Stimulated activated CD8-positive, alpha-beta memory T cell treated with anti-CD3 and anti-CD28 coated beads, Interleukin-15, amount 100 ng/mL, for 24 hours (primary cell): ENCODE results near the gene MTUS2.

Experiments used
- DNase-seq: peaks from one replicate; pipeline ENCODE4 v3.0.0-alpha.2; 2020; ENCODE audit warnings: low read depth

MTUS2 gene

GRCh38 chr13:29508130-29508875 lies 688.2 kb downstream of the MTUS2 start:
- peak; percentile 54 for DNase-seq

- no peak for DNase-seq
Observed at GRCh38 chr13:29508876-29509252, 688.7 kb downstream of the MTUS2 start.

- DNase-seq = no peak
Observed at GRCh38 chr13:29509999-29510589, 690.0 kb downstream of the MTUS2 start.

DNA sequence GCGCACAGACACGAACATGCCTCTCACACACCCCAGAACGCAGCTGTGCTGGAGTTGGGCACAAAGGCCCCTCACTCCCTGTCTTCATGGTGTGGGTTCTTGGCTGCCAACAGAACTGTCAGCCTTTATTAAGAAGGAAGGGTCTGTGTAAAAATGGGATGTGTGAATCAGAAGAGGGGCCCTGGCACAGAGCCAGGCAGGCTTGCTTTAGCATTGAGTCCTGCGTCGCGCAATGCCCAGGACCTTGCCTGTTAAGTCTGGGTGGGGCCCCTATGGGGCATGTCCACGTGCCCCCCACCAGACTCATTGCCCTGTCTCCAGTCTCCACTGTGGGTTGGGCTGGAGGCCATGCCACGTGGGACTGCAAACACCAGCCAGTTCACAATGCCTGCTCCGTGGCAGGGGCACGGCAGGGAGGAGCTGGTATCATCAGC lies 690.5 kb downstream of the MTUS2 start:
- no peak for DNase-seq

DNA sequence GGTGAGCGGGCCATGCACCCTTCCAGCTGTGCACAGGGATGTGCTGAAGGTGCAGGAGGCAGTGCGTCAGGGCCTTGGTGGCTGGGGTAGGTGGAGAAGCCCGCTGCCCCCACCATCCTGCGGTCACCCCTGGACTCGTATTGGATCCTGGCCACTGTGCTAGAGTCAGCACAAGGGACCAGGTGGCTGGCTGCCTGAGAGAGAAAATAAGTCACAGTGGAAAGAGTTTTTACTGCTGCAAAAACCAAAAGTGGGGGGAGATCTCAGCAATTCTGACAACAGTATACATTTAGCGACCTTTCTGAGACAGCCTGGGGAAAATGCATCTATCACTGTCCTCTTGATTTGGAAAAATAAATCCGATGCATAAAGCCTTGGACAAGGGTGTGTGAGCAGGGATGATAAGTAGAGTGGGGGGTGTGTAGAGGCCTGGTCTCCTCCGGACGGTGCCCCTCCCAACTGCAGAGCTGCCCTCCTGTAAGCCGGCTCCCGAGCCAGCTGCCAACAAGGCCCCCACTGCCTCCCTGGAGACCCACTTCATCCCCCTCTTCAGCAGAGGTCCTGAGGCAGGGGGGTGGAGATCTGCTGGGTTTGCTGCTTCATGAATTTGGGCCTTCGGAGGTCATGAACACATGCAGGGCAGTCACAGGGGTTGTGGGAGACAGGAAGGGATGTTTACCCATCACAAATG lies 691.1 kb downstream of the MTUS2 start:
- no peak for DNase-seq

- no peak for DNase-seq
Observed at GRCh38 chr13:29511980-29512379, 691.8 kb downstream of the MTUS2 start.

DNA sequence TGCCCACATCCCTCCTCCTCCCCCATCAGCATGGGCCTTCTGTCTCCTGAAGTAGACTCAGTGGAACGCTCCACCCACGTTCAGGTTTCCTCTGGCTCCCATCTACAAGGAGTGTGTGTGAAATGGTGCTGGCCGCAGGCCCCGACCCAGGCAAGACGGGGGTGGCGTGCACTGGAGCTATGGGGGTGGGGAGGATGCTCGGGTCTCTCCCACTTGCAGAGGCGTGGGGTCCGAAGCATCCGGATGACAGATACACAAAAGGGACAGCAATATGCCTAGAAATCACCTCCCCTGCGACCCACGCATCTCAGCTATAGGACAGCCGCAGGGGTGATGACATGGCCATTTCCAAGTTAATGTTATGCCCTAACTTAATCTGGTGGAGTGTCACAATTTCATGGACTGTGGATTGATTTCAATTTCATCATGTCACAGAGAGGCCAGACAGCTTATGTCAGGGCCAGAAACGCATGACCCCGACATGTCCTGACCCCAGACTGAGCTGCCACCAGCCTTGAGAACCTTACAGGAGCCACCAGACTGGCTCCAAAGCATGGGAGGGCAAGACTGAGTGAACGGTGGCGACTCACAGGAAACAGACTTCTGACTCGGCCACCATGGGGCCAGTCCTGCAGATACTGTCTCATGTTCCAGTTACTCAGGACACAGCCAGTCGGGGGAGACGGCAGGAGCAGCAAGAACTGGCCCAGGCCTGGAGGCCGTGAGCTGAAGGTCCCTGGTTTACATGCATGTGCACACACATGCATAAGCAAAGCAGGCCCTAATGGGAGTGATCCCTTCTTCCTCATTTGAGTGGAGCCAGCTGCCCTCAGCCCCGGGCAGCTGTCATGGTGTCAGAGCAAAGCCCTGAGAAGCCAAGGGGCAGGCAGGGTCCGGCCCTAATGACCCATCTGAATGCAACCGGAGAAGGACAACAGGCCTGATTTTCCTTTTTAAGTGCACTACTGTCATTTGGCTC lies 693.2 kb downstream of the MTUS2 start:
- no peak for DNase-seq

DNA sequence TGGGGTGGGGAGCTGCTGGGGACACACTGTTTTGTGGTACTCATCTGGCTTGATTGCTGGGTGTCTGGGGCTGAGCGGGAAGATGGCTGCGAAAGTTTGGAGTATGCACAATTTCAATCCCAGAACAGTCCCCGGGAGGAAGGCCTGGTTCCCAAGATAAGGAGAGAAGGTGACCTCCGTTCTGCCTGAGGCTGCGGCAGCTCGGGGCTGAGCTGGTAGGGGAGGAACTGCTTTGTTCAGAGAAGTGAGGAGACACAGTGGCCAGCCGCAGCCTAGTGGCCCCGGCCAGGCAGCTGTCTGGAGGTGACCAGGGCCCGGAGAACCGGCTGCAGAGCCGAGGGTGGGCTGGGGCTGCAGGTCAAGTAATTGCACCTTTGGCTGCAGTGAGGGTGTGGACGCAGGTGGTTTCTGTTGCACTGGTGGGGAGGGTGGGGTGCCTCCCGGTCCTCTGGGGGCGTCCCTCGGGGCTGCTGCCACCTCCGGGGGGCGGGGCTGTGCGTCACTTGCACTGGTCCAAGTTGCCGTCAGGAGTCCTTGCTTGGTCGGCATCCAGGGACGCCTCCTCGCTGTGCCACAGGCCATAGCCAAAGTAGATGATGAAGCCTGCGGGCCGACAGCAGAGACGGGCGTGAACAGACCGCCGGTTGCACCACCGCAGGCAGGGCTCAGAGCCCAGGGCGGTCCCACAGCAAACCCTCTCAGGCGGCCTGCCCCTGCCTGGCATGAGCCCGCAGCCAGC lies 694.0 kb downstream of the MTUS2 start:
- no peak for DNase-seq

- DNase-seq = no peak
Observed at GRCh38 chr13:29514720-29515310, 694.7 kb downstream of the MTUS2 start.

DNA sequence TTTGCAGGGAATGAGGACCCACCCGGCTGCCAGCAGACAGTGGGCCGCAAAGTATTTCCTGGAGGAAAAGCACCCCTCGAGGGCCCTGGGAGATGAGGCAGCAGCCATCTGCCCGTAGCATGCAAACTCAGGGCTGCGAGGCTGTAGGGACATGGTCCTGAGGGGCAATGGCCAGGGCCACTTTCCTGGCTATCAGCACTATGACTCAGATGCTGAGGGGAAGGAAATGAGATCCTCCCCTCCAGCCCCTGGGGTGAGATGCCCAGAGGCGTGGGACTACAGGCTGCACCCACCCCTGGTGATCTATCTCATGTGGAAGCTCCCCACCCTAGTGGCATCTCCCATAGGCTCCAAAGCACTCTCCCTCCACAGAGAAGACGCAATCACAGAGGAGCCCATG lies 695.2 kb downstream of the MTUS2 start:
- DNase-seq = no peak

GRCh38 chr13:29516012-29516411 lies 695.9 kb downstream of the MTUS2 start:
- DNase-seq = no peak

DNA sequence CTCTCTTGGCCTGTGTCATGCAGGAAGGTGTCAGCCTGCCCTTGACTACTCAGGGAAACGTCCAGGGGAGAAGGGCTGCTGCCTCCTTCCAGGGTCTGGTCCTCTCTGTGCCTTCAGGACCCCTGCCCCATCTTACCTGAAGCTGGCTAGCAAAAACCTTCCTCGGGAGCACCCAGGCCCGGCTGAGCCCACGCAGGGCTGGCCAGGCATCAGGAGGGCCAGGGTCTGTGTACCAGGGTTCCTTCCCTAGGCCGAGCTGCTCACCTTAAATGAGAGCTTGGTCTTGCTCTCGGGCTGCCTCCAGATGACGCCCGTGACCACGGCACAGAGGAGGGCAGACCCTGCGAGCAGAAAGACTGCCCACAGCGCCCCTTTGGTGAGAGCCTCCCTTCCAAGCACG lies 696.7 kb downstream of the MTUS2 start:
- no peak for DNase-seq

- DNase-seq = no peak
Observed at GRCh38 chr13:29519921-29520320, 699.8 kb downstream of the MTUS2 start.

GRCh38 chr13:29520671-29521070 lies 700.5 kb downstream of the MTUS2 start:
- no peak for DNase-seq

GRCh38 chr13:29521336-29521735 lies 701.2 kb downstream of the MTUS2 start:
- no peak for DNase-seq

DNA sequence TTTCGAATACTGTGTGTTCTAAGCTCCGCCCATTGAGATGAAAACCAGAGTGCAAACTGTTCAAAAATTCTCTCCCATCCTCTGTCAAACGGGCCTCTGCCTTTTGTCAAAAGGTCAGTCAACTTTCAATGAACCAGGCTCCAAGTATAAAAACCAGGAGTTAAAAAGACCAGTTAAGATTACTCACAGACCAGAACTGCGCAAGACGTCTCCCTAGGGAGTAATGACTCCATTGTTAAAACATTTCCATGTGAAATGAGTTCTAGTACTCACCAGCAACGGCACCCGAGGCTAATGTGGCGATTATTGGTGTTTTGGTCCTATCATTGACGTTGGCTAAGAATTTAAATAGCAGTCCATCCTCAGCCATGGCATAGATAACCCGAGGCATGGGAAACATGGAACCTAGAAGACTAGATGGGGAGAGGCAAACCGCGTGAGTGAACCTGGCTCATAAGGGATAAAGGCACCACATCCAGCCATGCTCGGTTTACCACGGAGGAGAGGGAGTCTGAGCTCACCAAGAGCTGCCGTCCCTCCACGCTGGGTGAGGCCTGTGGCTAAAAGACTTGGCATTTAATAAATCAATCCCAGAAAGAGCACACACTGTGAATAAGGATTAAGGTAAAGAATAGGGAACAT lies 702.0 kb downstream of the MTUS2 start:
- no peak for DNase-seq

DNA sequence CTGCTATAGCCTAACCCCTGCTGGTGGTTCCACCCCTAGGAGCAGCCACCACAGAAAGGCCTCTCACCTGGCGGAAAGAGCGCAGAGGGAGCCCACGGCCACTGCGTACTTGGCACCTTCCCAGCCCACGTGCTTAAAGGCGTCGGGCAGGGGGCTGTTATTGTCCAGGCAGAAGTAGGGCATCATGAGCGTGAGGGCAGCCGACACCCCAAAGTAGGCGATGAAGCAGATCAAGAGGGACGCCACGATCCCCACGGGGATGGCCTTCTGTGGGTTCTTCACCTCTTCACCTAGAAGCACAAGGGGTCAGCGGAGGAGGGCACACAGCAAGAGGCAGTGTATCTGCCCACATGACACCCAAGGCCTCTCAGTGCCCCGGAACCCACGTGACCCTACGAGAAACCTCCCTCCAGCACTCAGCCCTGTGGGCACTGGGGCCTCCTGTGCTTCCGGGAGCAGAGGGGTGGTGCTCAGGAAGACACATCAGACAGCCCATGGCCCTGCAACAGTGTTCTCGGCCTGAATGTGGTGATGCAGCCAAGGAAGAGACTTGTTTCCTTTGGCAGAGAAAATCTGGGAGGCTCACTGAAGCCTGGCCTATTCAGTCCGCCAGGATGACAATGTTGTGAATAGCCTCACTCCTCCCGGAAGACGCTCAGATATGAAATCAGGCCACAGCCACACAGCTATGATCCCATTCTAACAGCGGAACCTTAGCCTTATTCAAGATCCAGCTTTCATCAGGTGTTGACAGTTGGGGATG lies 703.2 kb downstream of the MTUS2 start:
- no peak for DNase-seq

- DNase-seq = no peak
Observed at GRCh38 chr13:29524176-29524575, 704.0 kb downstream of the MTUS2 start.

DNA sequence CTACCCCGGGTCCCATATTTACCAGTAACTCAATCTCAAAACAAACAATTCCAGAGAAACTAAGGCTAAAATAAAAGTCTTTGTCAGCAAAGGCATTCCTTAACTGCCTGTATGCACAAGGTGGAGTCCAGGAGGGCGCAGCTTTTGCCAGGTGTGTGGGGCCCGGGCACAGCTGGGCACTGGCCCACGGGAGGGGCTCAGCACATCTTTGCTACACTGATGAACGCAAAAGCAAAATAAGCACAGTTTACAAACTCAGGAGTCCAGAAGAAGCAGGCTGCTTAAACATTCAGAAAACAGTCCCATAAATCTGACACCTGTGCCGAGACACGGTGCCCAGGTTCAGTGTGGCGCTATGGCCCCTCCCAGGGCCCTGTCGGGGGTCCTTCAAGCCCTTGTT lies 704.5 kb downstream of the MTUS2 start:
- DNase-seq = no peak

- DNase-seq = no peak
Observed at GRCh38 chr13:29525757-29526156, 705.6 kb downstream of the MTUS2 start.
